ENCODE data around the gene PALLD.

The PALLD gene

GRCh38 chr4:168569931-168570276 lies 73.1 kb downstream of the PALLD start:
- no peak for TF ChIP-seq CTCF (conservative IDR thresholded peaks at IDR 0.05)
- peak overlapping the region; percentile 38 for H3K27ac ChIP-seq

GRCh38 chr4:168570466-168570865 lies 73.6 kb downstream of the PALLD start:
- TF ChIP-seq CTCF (conservative IDR thresholded peaks at IDR 0.05): no peak

GRCh38 chr4:168572002-168572401 lies 75.2 kb downstream of the PALLD start:
- no peak for TF ChIP-seq CTCF (conservative IDR thresholded peaks at IDR 0.05)

More at GRCh38 chr4:168570466-168570865, 73.6 kb downstream of the PALLD start:
- peak overlapping the region; percentile 38 for H3K27ac ChIP-seq

GRCh38 chr4:168573870-168574269 lies 77.0 kb downstream of the PALLD start:
- no peak for TF ChIP-seq CTCF (conservative IDR thresholded peaks at IDR 0.05)
- no peak overlapping the region for H3K27ac ChIP-seq

More at GRCh38 chr4:168572002-168572401, 75.2 kb downstream of the PALLD start:
- no peak overlapping the region for H3K27ac ChIP-seq

GRCh38 chr4:168574581-168575295 lies 77.9 kb downstream of the PALLD start:
- no peak for TF ChIP-seq CTCF (conservative IDR thresholded peaks at IDR 0.05)
- no peak overlapping the region for H3K27ac ChIP-seq

- TF ChIP-seq CTCF (conservative IDR thresholded peaks at IDR 0.05): no peak
- no peak overlapping the region for H3K27ac ChIP-seq
Observed at GRCh38 chr4:168575473-168575872, 78.6 kb downstream of the PALLD start.

GRCh38 chr4:168577624-168578023 lies 80.8 kb downstream of the PALLD start:
- no peak for TF ChIP-seq CTCF (conservative IDR thresholded peaks at IDR 0.05)
- no peak overlapping the region for H3K27ac ChIP-seq
